Astrocyte (in vitro differentiated cells and primary cell): ENCODE data around the gene TP73.

Experiments
- EZH2 ChIP-seq: IDR thresholded peaks from 2 replicates; pipeline ENCODE4 v1.6.1; 2012; ENCODE audit warnings: mild to moderate bottlenecking, low read length, inconsistent platforms; ENCODE audit not compliant: insufficient read depth
- TF ChIP-seq, protein P1 (sequence below): IDR thresholded peaks from 2 replicates; pipeline ENCODE4 v1.5.1; 2011; ENCODE audit warnings: low read depth, mild to moderate bottlenecking, inconsistent platforms, low read length, moderate library complexity; ENCODE audit not compliant: insufficient read depth

DNA sequence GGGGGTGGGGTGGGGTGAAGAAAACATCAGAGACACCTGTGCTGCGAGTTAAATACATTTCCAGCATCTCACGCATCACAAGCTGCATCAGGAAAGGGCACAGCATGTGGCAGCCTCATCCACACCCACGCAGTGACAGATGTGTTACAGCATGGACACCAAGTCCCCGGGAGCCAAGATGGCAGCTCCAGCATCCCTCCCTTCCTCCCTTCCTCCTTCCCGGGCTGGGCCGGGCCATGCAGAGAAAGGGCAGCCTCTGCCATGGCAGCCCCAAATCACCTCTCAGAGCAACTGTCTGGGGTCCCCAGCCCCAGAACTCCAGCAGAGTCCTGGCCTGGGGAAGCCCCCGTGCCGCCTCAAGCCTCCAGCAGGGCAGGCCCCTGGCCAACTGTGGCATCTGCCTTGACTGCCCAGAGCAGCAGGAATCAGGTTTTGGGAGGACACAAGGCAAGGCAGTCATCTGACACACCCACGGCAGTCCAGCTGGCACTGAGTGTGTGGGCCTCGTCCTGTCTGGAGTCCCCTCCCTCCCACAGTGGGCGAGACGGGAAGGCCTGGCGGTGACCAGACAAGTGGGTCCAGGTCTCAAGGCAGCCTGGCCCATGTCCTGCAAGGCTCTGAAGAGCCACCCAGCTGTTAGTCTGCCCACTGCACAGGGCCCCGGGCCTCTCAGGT is 126.4 kb downstream of the TP73 start:
- TF ChIP-seq, protein P1, sequence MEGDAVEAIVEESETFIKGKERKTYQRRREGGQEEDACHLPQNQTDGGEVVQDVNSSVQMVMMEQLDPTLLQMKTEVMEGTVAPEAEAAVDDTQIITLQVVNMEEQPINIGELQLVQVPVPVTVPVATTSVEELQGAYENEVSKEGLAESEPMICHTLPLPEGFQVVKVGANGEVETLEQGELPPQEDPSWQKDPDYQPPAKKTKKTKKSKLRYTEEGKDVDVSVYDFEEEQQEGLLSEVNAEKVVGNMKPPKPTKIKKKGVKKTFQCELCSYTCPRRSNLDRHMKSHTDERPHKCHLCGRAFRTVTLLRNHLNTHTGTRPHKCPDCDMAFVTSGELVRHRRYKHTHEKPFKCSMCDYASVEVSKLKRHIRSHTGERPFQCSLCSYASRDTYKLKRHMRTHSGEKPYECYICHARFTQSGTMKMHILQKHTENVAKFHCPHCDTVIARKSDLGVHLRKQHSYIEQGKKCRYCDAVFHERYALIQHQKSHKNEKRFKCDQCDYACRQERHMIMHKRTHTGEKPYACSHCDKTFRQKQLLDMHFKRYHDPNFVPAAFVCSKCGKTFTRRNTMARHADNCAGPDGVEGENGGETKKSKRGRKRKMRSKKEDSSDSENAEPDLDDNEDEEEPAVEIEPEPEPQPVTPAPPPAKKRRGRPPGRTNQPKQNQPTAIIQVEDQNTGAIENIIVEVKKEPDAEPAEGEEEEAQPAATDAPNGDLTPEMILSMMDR, result no peak
- TF ChIP-seq EZH2, result no peak
